Measurements from ENCODE around the gene TRAF3IP3.

DNA sequence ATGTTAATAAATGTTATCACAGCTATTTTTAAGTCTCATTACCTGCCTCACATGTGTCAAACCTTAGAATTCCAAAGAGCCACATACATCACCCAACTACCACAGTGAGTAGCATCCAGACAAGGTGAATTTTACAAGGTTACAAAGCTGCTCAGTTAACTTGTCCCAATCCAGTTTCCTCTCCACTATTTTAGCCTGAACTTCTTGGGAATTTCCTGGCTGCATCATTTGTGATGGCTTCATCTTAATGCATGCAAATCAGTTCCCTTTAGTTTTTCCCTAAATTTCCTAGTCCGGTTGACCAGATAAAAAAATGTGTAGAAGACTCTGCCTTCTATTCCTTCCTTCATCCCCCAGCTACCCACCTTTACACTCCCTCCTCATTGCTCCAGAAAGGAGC lies 597 bp upstream of the TRAF3IP3 start:
- TF ChIP-seq GATA3 (IDR thresholded peaks at IDR 0.05; ENCODE audit: low read depth, low read length) (no peak), GATA2 (IDR thresholded peaks at IDR 0.05; ENCODE audit: low read depth, low read length) (no peak)

Measured in SH-SY5Y (cell line).